Skeletal muscle cell (primary cell): ENCODE measurements around the gene ARFGAP1.
"Not testable (repeated sequence)": the region's sequence is repeated elsewhere in the genome, so short reads cannot be mapped to it uniquely, and the experiment has no call there.

ENCODE experiments used
- DNase-seq: peaks from one replicate; pipeline ENCODE4 v3.0.0-alpha.2; 2010; ENCODE audit warnings: low read depth
- H3K4me3 ChIP-seq: 2 replicates; pipeline ENCODE4 v1.5.1; 2011; ENCODE audit warnings: low read depth, mild to moderate bottlenecking, control low read depth, low read length, moderate library complexity

The ARFGAP1 gene

DNA sequence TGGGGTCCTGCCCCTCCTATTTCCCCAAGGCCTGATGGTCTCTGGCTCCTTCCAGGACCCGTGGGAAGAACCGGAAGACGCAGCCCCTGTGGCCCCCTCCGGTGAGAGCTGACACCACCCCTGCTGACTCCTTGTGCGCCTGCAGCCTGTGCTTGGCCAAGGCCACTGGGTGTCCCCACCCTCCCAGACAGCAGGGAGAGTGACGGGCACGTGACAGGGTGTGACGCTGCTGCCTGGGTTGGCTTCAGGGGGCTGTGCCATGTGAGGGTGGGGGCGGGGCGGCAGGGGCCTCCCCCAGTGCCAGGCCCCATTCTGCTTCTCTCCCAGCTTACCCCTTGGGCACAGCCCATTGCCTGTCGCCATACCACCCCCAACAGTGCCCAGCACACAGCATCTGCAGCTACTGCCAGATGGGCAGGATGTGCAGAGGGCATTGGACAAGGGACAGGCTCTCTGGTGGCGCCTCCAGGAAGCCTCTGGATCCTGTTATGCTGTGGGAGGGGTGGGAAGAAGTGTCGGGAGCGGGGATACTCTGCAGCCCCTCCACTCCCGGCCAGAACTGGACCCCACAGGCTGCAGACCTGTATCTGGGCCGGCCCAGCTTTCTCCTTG, 34.0 kb upstream of the ARFGAP1 start:
- H3K4me3 ChIP-seq, result no peak overlapping the region
- no peak for DNase-seq

- H3K4me3 ChIP-seq, result no peak overlapping the region
- no peak for DNase-seq
These were observed 33.2 kb upstream of the ARFGAP1 start for GRCh38 chr20:63239431-63239830.

GRCh38 chr20:63240004-63240403, 32.6 kb upstream of the ARFGAP1 start:
- H3K4me3 ChIP-seq, result no peak overlapping the region
- no peak for DNase-seq

GRCh38 chr20:63241272-63241671, 31.3 kb upstream of the ARFGAP1 start:
- no peak for DNase-seq
- no peak overlapping the region for H3K4me3 ChIP-seq

GRCh38 chr20:63242736-63243135, 29.9 kb upstream of the ARFGAP1 start:
- no peak overlapping the region for H3K4me3 ChIP-seq

DNA sequence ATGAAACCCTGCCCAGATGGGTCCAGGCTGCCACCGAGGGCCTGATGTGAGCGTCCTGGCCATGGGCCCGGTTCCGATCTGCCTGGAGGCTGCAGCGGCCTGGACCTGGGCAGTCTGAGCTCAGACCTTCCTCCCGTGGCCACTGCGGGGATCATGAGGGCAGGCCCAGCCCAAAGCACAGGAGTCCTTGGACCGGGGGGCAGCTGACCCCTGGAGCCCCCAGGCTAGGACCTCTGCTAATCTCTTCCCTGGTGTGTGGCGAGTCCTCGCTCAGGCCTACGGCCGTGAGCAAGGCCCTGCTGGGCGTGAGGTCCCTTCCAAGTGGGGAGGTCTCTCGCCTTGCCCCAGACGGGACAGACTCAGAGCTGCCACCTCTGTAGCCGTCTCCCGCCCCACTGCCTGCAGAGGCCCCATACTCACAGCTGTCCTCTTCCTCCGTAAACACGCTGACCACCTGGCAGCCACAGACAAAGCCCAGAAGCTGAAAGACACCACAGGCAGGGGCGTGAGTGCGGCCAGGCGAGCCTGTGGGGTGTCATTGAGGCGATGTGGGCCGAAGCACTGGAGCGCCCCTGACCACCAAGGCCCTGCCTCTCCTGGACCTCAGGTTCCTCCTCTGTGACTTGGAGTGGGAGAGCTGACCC, 28.9 kb upstream of the ARFGAP1 start:
- no peak overlapping the region for H3K4me3 ChIP-seq
- DNase-seq, result no peak

More at GRCh38 chr20:63242736-63243135, 29.9 kb upstream of the ARFGAP1 start:
- DNase-seq, result no peak

GRCh38 chr20:63244468-63244867, 28.1 kb upstream of the ARFGAP1 start:
- no peak overlapping the region for H3K4me3 ChIP-seq
- no peak for DNase-seq

DNA sequence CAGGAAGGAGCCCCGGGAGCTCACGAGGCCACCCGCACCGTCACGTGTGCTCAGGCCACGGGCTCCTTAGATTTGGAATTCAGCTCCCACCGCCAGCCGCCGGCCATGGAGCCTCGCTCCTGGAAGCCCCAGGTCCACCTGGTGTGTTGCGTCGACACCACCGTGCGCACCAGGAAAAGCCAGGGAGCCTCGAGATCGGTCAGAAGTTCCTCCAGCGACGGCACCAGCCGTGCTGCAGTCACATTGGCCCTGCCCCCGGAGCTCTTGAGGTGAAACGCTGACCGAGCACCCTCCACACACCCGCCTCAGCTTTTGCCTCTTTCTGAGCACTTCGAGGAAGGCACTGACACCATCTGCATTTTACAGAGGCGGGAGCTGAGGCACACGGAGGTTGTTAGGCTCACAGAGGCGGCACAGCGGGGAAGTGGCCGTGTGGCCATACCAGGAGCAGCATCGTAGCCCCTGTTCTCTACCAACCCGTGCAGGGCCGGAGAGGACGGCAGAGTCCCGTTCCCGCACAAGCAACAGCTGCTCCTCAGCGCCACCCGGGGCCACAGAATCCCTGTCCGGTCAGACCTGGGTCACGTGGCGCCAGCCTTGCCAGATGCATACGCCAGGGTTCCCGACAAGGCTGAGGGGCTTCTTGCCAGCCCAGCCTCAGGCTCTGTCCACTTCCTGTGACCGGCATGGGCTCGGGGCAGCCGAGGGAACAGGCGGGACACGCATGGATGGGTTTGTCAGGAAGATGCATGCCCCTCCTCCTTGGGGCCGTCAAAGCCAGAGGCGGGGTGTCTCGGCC, 25.9 kb upstream of the ARFGAP1 start:
- no peak overlapping the region for H3K4me3 ChIP-seq

DNA sequence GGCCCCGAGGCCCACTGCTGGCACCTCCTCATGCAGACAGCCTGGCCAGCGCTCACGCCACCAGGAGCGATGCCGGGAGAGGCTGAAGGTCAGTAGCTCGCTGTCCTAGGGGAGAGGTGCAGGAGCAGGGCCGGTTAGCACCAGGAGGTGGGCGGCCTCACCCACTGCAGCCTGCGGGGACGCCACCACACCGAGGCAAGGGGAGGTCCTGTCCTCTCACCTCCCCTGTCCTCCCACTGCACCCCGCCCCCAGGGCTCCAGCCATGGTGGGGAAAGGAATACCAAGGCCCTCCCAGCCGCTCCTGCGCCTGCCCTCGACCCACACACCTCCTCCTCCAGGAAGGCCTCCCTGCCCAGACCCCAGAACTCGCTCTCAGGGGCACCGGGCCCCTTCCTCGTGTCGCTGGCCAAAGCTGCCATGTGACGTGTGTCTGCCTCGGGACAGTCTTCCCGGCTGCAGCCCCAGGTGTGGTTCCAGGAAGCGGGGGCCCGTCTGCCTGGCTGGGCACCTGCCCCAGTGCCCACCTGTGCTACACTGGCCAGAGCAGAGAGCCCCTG, 24.9 kb upstream of the ARFGAP1 start:
- no peak for DNase-seq
- H3K4me3 ChIP-seq, result no peak overlapping the region

More for the DNA sequence above, 25.9 kb upstream of the ARFGAP1 start:
- DNase-seq, result no peak

DNA sequence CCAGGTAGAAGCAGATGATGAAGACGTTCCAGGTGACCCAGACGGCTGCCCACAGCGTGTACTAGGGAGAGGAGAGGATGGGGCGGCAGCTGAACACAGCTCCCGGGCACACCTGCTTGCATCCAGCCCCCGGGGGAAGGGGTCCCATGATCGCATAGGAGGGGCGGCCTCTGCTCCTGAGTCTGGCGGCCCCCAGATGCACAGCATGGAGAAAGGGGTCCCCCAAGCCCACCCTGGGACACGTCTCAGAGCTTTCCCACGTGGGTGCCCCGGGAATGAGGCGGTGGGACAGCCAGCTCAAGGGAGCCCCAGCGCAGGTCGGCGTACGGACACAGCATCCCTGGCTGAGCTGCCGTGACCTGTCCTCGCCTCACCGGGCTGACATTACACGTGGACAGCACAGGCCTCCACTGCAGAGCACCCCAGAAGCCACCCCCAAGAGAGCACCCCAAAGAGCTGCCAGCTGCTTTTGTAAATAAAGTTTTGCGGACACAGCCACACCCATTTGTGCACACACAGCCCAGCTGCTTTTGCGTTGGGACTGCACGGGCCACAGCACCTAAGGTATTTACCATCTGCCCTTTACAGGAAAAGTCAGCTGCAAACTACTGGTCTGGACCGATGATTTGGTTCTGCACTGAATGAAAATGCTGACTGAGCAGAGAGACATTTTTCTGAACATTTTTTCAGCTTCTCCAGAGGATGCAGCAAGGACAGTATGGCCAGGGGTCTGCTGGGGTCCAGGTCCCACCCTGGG, 23.6 kb upstream of the ARFGAP1 start:
- H3K4me3 ChIP-seq, result no peak overlapping the region
- no peak for DNase-seq

DNA sequence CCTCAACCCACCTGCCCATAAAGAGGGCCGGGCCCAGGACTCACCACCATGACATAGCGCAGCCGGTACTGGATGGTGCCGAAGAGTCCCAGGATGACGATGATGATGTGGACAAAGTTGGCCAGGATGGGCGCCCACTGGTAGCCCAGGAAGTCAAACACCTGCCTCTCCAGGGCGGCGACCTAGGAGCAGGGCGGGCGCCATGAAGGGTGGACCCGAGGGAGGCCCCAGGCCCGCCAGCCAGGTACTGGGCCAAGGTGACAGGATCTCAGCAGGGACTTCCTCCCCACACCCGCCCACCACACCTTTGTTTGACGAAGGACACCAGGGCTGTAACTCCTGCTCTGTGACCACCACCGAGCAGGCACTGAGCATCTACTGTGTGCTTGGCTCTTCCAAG, 22.7 kb upstream of the ARFGAP1 start:
- no peak overlapping the region for H3K4me3 ChIP-seq
- DNase-seq, result no peak

DNA sequence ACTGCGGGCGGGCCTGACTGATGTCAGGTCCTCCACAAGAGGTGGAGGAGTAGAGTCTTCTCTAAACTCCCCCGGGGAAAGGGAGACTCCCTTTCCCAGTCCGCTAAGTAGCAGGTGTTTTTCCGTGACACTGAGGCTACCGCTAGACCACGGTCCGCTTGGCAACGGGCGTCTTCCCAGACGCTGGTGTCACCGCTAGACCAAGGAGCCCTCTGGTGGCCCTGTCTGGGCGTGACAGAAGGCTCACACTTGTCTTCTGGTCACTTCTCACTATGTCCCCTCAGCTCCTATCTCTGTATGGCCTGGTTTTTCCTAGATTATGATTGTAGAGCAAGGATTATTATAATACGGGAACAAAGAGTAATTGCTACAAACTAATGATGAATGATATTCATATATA, 21.3 kb upstream of the ARFGAP1 start:
- H3K4me3 ChIP-seq, DNase-seq: not testable (repeated sequence)

DNA sequence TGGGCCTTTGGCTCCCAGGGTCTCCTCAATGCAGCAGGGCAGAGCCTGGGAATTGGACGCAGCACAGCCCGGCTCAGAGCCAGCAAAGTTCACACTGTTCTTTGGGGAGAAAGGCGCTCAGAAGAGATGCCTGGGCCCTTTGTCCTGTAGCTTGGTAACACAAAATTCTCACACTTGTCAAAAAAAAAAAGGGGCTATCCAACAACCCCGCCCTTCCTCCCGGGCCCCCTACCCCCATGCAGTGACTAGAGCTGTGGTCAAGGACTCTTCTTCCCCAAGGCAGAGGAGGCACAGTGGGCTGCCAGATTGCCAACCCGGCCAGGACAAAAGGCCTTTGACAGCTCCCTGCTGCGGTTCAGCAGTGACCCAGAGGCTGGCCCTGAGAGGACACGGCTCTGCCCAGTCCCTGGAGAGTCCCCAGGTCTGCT, 20.3 kb upstream of the ARFGAP1 start:
- H3K4me3 ChIP-seq, result no peak overlapping the region
- DNase-seq, result no peak

- DNase-seq, result no peak
- peak overlapping the region; percentile 21 for H3K4me3 ChIP-seq
These were observed 19.6 kb upstream of the ARFGAP1 start for GRCh38 chr20:63253065-63253437.

DNA sequence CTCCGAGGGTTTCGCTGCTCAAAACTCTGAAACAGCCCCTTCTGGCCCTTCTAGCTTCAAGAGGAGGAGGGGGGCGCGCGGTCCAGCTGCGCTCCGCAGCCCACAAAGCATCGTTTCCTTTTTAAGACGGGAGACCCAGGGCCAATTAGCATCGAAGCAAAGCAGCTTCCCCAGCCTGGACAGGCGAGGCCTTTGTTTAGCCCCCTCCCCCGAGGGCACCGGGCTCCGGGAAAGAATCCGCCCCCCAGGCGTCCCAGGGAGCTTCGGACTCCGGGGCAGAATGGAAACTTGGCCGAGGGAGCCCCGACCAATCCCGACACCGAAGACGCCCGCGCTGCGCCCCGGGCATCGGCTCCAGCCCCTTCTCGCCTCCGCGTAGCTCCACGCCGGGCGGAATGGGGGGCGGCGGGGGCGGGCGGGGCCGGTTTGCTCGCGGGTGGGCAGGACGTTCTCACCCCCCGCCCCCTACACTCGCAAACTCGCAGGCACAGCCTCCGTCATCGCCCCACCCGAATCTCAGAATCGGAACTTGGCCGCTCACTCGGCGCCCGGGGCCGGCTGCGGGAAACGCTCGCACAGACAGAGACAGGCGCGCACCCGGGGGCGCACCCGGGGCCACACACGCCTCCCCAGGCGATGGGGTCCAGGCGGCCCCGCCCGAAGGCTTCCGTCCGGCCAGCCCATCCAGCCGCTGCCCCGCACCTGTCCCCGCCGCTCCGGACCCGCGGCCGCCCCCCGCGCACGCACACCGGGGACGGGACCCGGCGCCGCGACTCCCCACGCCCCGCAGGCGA, 19.0 kb upstream of the ARFGAP1 start:
- no peak for DNase-seq
- H3K4me3 ChIP-seq, result peak overlapping the region; percentile 21

GRCh38 chr20:63254232-63254605, 18.4 kb upstream of the ARFGAP1 start, which contains the start of gene NKAIN4:
TSS of gene NKAIN4 (minus strand) at chr20:63254463. CDS start at chr20:63254450, 13 bp downstream.
- peak within 1 kb of the TSS; percentile 21 for H3K4me3 ChIP-seq

GRCh38 chr20:63254606-63255384, 17.8 kb upstream of the ARFGAP1 start:
- no peak overlapping the region for H3K4me3 ChIP-seq
- no peak for DNase-seq

More at GRCh38 chr20:63254232-63254605, 18.4 kb upstream of the ARFGAP1 start, which contains the start of gene NKAIN4:
- DNase-seq, result no peak
